Measurements from ENCODE around the gene FGD5.

FGD5 gene

DNA sequence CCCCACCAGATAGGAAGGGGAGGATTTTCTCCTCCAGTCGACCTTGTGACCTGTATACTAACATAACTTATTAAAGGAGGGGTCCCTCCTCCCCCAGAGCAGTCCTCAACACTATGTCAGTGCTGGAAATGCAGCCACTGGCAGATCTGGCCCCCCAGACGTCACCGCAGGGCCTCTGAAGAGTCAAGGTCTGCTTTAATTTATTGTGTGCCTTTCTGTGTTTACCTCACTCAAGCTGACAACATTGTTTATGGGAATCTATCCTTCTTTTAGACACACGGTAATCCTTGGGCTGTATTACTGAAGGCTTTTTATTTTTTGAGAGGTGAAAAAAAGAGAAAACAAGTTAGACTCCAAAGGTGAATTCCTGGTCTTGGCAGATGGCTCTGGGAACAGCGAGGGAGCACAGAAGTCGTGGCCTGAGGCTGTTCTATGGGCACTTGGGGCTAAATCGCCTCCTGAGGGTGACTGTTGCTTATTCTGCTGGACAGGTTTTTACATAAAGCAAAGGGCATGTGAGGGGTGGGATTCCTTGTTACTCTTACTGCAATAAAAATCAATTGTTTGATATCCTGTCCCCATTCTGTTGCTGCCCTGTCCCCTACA lies 115.2 kb downstream of the FGD5 start:
- TF ChIP-seq TAF1 (IDR thresholded peaks at IDR 0.05; ENCODE audit: borderline replicate concordance, insufficient read depth, low read length) (no peak), POLR2AphosphoS5 (IDR thresholded peaks at IDR 0.05; ENCODE audit: low read depth, low read length) (no peak), SIN3A (IDR thresholded peaks at IDR 0.05; ENCODE audit: borderline replicate concordance, insufficient read depth, low read length) (no peak), FOXP2 (optimal IDR thresholded peaks at IDR 0.05; ENCODE audit: borderline replicate concordance, extremely low read depth, extremely low read length, insufficient read depth) (no peak)
- TF ChIP-seq, protein P1, sequence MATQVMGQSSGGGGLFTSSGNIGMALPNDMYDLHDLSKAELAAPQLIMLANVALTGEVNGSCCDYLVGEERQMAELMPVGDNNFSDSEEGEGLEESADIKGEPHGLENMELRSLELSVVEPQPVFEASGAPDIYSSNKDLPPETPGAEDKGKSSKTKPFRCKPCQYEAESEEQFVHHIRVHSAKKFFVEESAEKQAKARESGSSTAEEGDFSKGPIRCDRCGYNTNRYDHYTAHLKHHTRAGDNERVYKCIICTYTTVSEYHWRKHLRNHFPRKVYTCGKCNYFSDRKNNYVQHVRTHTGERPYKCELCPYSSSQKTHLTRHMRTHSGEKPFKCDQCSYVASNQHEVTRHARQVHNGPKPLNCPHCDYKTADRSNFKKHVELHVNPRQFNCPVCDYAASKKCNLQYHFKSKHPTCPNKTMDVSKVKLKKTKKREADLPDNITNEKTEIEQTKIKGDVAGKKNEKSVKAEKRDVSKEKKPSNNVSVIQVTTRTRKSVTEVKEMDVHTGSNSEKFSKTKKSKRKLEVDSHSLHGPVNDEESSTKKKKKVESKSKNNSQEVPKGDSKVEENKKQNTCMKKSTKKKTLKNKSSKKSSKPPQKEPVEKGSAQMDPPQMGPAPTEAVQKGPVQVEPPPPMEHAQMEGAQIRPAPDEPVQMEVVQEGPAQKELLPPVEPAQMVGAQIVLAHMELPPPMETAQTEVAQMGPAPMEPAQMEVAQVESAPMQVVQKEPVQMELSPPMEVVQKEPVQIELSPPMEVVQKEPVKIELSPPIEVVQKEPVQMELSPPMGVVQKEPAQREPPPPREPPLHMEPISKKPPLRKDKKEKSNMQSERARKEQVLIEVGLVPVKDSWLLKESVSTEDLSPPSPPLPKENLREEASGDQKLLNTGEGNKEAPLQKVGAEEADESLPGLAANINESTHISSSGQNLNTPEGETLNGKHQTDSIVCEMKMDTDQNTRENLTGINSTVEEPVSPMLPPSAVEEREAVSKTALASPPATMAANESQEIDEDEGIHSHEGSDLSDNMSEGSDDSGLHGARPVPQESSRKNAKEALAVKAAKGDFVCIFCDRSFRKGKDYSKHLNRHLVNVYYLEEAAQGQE (IDR thresholded peaks at IDR 0.05; ENCODE audit: insufficient read depth in 1 of 2, low read depth in 2 of 2, low read length in 2 of 2): no peak

- TF ChIP-seq, protein P1 (IDR thresholded peaks at IDR 0.05; ENCODE audit: insufficient read depth in 1 of 2, low read depth in 2 of 2, low read length in 2 of 2): no peak
- TF ChIP-seq FOXP2 (optimal IDR thresholded peaks at IDR 0.05; ENCODE audit: borderline replicate concordance, extremely low read depth, extremely low read length, insufficient read depth) (no peak), SIN3A (IDR thresholded peaks at IDR 0.05; ENCODE audit: borderline replicate concordance, insufficient read depth, low read length) (no peak), POLR2AphosphoS5 (IDR thresholded peaks at IDR 0.05; ENCODE audit: low read depth, low read length) (no peak), TAF1 (IDR thresholded peaks at IDR 0.05; ENCODE audit: borderline replicate concordance, insufficient read depth, low read length) (no peak)
Observed at GRCh38 chr3:14935592-14936345, 117.0 kb downstream of the FGD5 start.

DNA sequence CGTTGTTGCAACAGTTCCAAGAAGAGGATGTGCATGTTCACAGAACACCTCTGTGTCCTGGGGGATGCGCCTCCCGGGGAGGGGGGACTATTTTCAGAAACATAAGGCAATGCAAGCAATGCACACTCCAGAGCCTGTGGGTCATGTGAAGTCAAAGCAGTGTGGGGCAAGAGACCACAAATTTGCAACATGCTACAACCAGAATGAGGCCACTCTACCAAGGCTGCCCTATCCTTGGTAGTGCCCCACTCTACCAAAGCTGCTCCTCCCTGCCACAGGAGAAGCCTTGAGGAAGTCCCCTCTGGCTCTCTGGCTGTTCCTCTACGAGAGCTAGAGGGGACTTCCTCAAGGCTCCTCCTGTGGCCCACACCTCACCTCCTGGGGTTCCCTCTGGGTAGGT lies 120.2 kb downstream of the FGD5 start:
- TF ChIP-seq FOXP2 (optimal IDR thresholded peaks at IDR 0.05; ENCODE audit: borderline replicate concordance, extremely low read depth, extremely low read length, insufficient read depth) (no peak), POLR2AphosphoS5 (IDR thresholded peaks at IDR 0.05; ENCODE audit: low read depth, low read length) (no peak), SIN3A (IDR thresholded peaks at IDR 0.05; ENCODE audit: borderline replicate concordance, insufficient read depth, low read length) (no peak), TAF1 (IDR thresholded peaks at IDR 0.05; ENCODE audit: borderline replicate concordance, insufficient read depth, low read length) (no peak)
- TF ChIP-seq, protein P1 (IDR thresholded peaks at IDR 0.05; ENCODE audit: insufficient read depth in 1 of 2, low read depth in 2 of 2, low read length in 2 of 2): no peak

DNA sequence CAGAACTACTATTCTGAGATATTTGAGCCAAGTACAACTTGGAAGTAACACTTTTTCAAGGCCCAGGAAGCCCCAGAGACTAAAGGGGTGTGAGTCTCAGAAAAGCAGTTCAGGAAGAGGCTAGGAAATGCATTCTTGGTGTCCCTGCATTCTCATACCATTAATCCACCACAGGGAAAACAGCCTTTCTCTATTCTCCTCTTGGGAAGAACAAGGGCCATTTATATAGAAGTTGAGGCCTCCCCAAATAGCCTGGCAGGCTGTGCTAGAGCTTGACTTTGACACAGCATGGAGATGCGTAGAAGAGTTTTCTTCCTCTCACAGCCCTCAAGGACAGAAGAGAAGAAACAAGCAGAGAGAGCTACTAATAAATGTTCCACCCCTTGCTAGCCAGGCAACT lies 123.1 kb downstream of the FGD5 start:
- TF ChIP-seq SIN3A (IDR thresholded peaks at IDR 0.05; ENCODE audit: borderline replicate concordance, insufficient read depth, low read length): no peak
- TF ChIP-seq FOXP2 (optimal IDR thresholded peaks at IDR 0.05; ENCODE audit: borderline replicate concordance, extremely low read depth, extremely low read length, insufficient read depth): no peak
- no peak for TF ChIP-seq POLR2AphosphoS5 (IDR thresholded peaks at IDR 0.05; ENCODE audit: low read depth, low read length)
- TF ChIP-seq TAF1 (IDR thresholded peaks at IDR 0.05; ENCODE audit: borderline replicate concordance, insufficient read depth, low read length): no peak
- TF ChIP-seq, protein P1 (IDR thresholded peaks at IDR 0.05; ENCODE audit: insufficient read depth in 1 of 2, low read depth in 2 of 2, low read length in 2 of 2): no peak

All from PFSK-1 (cell line).